H9 (cell line): ENCODE data around the gene UBAP1. TPM values are rescaled to one million over a fixed set of nuclear protein-coding genes. Genes with fewer than 3 reads are reported as not detected.

ENCODE experiments used
- DNase-seq: peaks from one replicate; pipeline ENCODE4 v3.0.0-alpha.2; 2017
- H2AFZ ChIP-seq: one replicate; pipeline ENCODE4 v1.6.1; 2013; ENCODE audit warnings: mild to moderate bottlenecking, low read length, control low read depth, moderate library complexity
- H2AK5ac ChIP-seq: 2 replicates; pipeline ENCODE4 v1.6.1; 2013; ENCODE audit warnings: low read length, control low read depth, mixed read lengths; ENCODE audit not compliant: insufficient read length
- H2BK120ac ChIP-seq: one replicate; pipeline ENCODE4 v1.6.1; 2013; ENCODE audit warnings: low read depth, mild to moderate bottlenecking, low read length, control low read depth, inconsistent platforms; ENCODE audit not compliant: poor library complexity, severe bottlenecking
- H2BK12ac ChIP-seq: 2 replicates; pipeline ENCODE4 v1.6.1; 2013; ENCODE audit warnings: low read length, control low read depth, mixed read lengths, low read depth; ENCODE audit not compliant: insufficient read length
- H2BK15ac ChIP-seq: 2 replicates; pipeline ENCODE4 v1.6.1; 2013; ENCODE audit warnings: low read depth, low read length, control low read depth
- H2BK20ac ChIP-seq: one replicate; pipeline ENCODE4 v1.6.1; 2013; ENCODE audit warnings: low read depth, mild to moderate bottlenecking, low read length, control low read depth, inconsistent platforms; ENCODE audit not compliant: poor library complexity, severe bottlenecking
- H2BK5ac ChIP-seq: 2 replicates; pipeline ENCODE4 v1.6.1; 2013; ENCODE audit warnings: low read length, control low read depth, mixed read lengths; ENCODE audit not compliant: insufficient read length
- H3K14ac ChIP-seq: 2 replicates; pipeline ENCODE4 v1.6.1; 2013; ENCODE audit warnings: low read length, control low read depth; ENCODE audit not compliant: insufficient read depth
- H3K18ac ChIP-seq: 2 replicates; pipeline ENCODE4 v1.6.1; 2013; ENCODE audit warnings: low read depth, mild to moderate bottlenecking, mixed read lengths, low read length, control low read depth; ENCODE audit not compliant: insufficient read length
- H3K23ac ChIP-seq: 2 replicates; pipeline ENCODE4 v1.6.1; 2013; ENCODE audit warnings: low read length, control low read depth, mixed read lengths, low read depth; ENCODE audit not compliant: insufficient read length
- H3K23me2 ChIP-seq: 2 replicates; pipeline ENCODE4 v1.6.1; 2013; ENCODE audit warnings: low read depth, mild to moderate bottlenecking, mixed read lengths, low read length, control low read depth; ENCODE audit not compliant: insufficient read length, poor library complexity, severe bottlenecking
- H3K27ac ChIP-seq: 2 replicates; pipeline ENCODE4 v1.5.1; 2013; ENCODE audit warnings: low read length, control low read depth, mixed read lengths, low read depth; ENCODE audit not compliant: insufficient read length
- H3K27me3 ChIP-seq: 2 replicates; pipeline ENCODE4 v1.6.1; 2013; ENCODE audit warnings: low read length, control low read depth, inconsistent platforms; ENCODE audit not compliant: insufficient read depth
- H3K4ac ChIP-seq: 2 replicates; pipeline ENCODE4 v1.6.1; 2013; ENCODE audit warnings: low read depth, mild to moderate bottlenecking, control low read depth, inconsistent platforms, low read length, moderate library complexity
- H3K4me1 ChIP-seq: 2 replicates; pipeline ENCODE4 v1.6.1; 2013; ENCODE audit warnings: low read length, control low read depth, inconsistent platforms; ENCODE audit not compliant: insufficient read depth
- H3K4me2 ChIP-seq: 2 replicates; pipeline ENCODE4 v1.6.1; 2013; ENCODE audit warnings: low read length, control low read depth, mixed read lengths; ENCODE audit not compliant: insufficient read length, insufficient read depth
- H3K56ac ChIP-seq: 2 replicates; pipeline ENCODE4 v1.6.1; 2013; ENCODE audit warnings: low read depth, mild to moderate bottlenecking, mixed read lengths, low read length, control low read depth; ENCODE audit not compliant: insufficient read length
- H3K79me1 ChIP-seq: 2 replicates; pipeline ENCODE4 v1.6.1; 2013; ENCODE audit warnings: low read depth, mild to moderate bottlenecking, moderate library complexity, low read length, control low read depth, inconsistent platforms; ENCODE audit not compliant: insufficient read depth, poor library complexity, severe bottlenecking
- H3K79me2 ChIP-seq: 2 replicates; pipeline ENCODE4 v1.6.1; 2013; ENCODE audit warnings: low read length, control low read depth, inconsistent platforms; ENCODE audit not compliant: insufficient read depth
- H3K9ac ChIP-seq: 2 replicates; pipeline ENCODE4 v1.6.1; 2013; ENCODE audit warnings: low read length, control low read depth, mixed read lengths; ENCODE audit not compliant: insufficient read length; ENCODE audit errors: extremely low read depth
- H3K9me3 ChIP-seq: one replicate; pipeline ENCODE4 v1.6.1; 2013; ENCODE audit warnings: low read depth, low read length, inconsistent platforms; ENCODE audit not compliant: control insufficient read depth
- H3T11ph ChIP-seq: one replicate; pipeline ENCODE4 v1.6.1; 2013; ENCODE audit warnings: mild to moderate bottlenecking, low read length, control low read depth, inconsistent platforms
- H4K20me1 ChIP-seq: one replicate; pipeline ENCODE4 v1.6.1; 2013; ENCODE audit not compliant: control insufficient read depth, insufficient read length, insufficient read depth
- H4K5ac ChIP-seq: 2 replicates; pipeline ENCODE4 v1.6.1; 2013; ENCODE audit warnings: low read depth, mild to moderate bottlenecking, mixed read lengths, low read length, control low read depth; ENCODE audit not compliant: insufficient read length
- H4K8ac ChIP-seq: replicated peaks from 2 replicates; pipeline ENCODE4 v1.6.1; 2013; ENCODE audit warnings: low read length, control low read depth, mixed read lengths, low read depth; ENCODE audit not compliant: insufficient read length
- H4K91ac ChIP-seq: 2 replicates; pipeline ENCODE4 v1.6.1; 2013; ENCODE audit warnings: low read depth, mild to moderate bottlenecking, moderate library complexity, mixed read lengths, low read length, control low read depth; ENCODE audit not compliant: insufficient read length
- H3K27ac Mint-ChIP-seq, 3 experiments: 2 replicates in 2 of 3; 3 replicates in 1 of 3; pipeline ENCODE4 v1.8.0; 2020 to 2021; ENCODE audit warnings: mixed read lengths in 3 of 3, mild to moderate bottlenecking in 1 of 3, moderate library complexity in 1 of 3
- H3K27me3 Mint-ChIP-seq: 2 replicates; pipeline ENCODE4 v1.8.0; 2021; ENCODE audit warnings: low read depth, mild to moderate bottlenecking, moderate library complexity, mixed read lengths
- H3K36me3 Mint-ChIP-seq, 3 experiments: 2 replicates in 2 of 3; 3 replicates in 1 of 3; pipeline ENCODE4 v1.8.0; 2020 to 2021; ENCODE audit warnings: low read depth in 3 of 3, mixed read lengths in 3 of 3; ENCODE audit not compliant: insufficient read depth in 1 of 3
- H3K4me1 Mint-ChIP-seq, 2 experiments: 2 replicates each; pipeline ENCODE4 v1.8.0; 2020; ENCODE audit warnings: mixed read lengths in 2 of 2
- H3K4me3 Mint-ChIP-seq, 2 experiments: 2 replicates in 1 of 2; 3 replicates in 1 of 2; pipeline ENCODE4 v1.8.0; 2020 to 2021; ENCODE audit warnings: mild to moderate bottlenecking in 2 of 2, mixed read lengths in 2 of 2, moderate library complexity in 1 of 2
- H3K9me3 Mint-ChIP-seq, 2 experiments: 2 replicates in 1 of 2; 3 replicates in 1 of 2; pipeline ENCODE4 v1.8.0; 2020; ENCODE audit warnings: mild to moderate bottlenecking in 2 of 2, mixed read lengths in 2 of 2, moderate library complexity in 1 of 2
- WGBS: extraction: QIAGEN DNeasy Blood & Tissue Kit; methylation state at CpG from one replicate; pipeline ENCODE4 v1.1.7; 2013; ENCODE audit warnings: missing lambda C conversion rate, low lambda C conversion rate, mixed read lengths; ENCODE audit not compliant: insufficient read length; ENCODE audit errors: extremely low coverage; 5-methylcytosine and 5-hydroxymethylcytosine counted together
- total RNA-seq: library from RNA; stranded (reverse); gene quantifications from 2 replicates; pipeline ENCODE4 v1.2.1, GENCODE V29; 2021
- TF ChIP-seq, protein P1 (sequence below): fragments of 200-600 bp; sonication (generic); conservative IDR thresholded peaks from 3 replicates; pipeline ENCODE4 v1.8.0; 2021; ENCODE audit warnings: antibody characterized with exemption, mild to moderate bottlenecking

Gene UBAP1
- total RNA-seq, 1 experiment from 2014 or later = 32.6 TPM

- no peak overlapping the region for H2BK120ac ChIP-seq
- no peak overlapping the region for H2BK20ac ChIP-seq
- H4K5ac ChIP-seq = no peak overlapping the region
- H3K18ac ChIP-seq = no peak overlapping the region
- H3K4me3 Mint-ChIP-seq = no peak overlapping the region
- H2AFZ ChIP-seq = no peak overlapping the region
- H3K9ac ChIP-seq = no peak overlapping the region
- peaks cover 0 to 19% (median 3%) of the 10 kb centered on the region in 3 experiments; a peak in 4 of 7 replicates for H3K36me3 Mint-ChIP-seq
- H3K4me1 Mint-ChIP-seq = peaks cover 10% of the 10 kb centered on the region in 2 experiments
- no peaks in the 10 kb centered on the region for H3K9me3 ChIP-seq
- H4K20me1 ChIP-seq = no peaks in the 10 kb centered on the region
- no peak overlapping the region for H3K4ac ChIP-seq
- no peak overlapping the region for H2BK5ac ChIP-seq
- no peak overlapping the region for H3K27ac ChIP-seq
- H3K27ac Mint-ChIP-seq = 0 out of 7 replicates have a peak overlapping the region, but pooled peaks of 1 of the 3 experiments have one; percentile 23
- H3K56ac ChIP-seq = no peak overlapping the region
- H3K27me3 Mint-ChIP-seq = no peaks in the 10 kb centered on the region
- H3K4me2 ChIP-seq = no peak overlapping the region
- H4K8ac ChIP-seq = no peak overlapping the region
- DNase-seq = no peak
- H4K91ac ChIP-seq = no peak overlapping the region
- H2BK12ac ChIP-seq = no peak overlapping the region
- H2AK5ac ChIP-seq = no peak overlapping the region
- H3K79me1 ChIP-seq = no peaks in the 10 kb centered on the region
- no peak overlapping the region for H3K23ac ChIP-seq
- TF ChIP-seq, protein P1, sequence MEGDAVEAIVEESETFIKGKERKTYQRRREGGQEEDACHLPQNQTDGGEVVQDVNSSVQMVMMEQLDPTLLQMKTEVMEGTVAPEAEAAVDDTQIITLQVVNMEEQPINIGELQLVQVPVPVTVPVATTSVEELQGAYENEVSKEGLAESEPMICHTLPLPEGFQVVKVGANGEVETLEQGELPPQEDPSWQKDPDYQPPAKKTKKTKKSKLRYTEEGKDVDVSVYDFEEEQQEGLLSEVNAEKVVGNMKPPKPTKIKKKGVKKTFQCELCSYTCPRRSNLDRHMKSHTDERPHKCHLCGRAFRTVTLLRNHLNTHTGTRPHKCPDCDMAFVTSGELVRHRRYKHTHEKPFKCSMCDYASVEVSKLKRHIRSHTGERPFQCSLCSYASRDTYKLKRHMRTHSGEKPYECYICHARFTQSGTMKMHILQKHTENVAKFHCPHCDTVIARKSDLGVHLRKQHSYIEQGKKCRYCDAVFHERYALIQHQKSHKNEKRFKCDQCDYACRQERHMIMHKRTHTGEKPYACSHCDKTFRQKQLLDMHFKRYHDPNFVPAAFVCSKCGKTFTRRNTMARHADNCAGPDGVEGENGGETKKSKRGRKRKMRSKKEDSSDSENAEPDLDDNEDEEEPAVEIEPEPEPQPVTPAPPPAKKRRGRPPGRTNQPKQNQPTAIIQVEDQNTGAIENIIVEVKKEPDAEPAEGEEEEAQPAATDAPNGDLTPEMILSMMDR = no peak
- no peaks in the 10 kb centered on the region; the same call in 1 of the 2 replicates for H3K79me2 ChIP-seq
- H2BK15ac ChIP-seq = no peak overlapping the region
- H3K23me2 ChIP-seq = no peaks in the 10 kb centered on the region
- no peaks in the 10 kb centered on the region for H3K4me1 ChIP-seq
- H3K14ac ChIP-seq = no peak overlapping the region
- no peaks in the 10 kb centered on the region for H3K27me3 ChIP-seq
- peaks cover 1 to 2% of the 10 kb centered on the region in 2 experiments; a peak in 2 of 5 replicates for H3K9me3 Mint-ChIP-seq
- WGBS = no CpG with 5 or more reads among the region's 6 CpGs
- no peak overlapping the region for H3T11ph ChIP-seq
Measured at GRCh38 chr9:34203992-34204635, 25.3 kb downstream of the UBAP1 start.
